Dendritic cell treated with granulocyte-macrophage colony-stimulating factor and Interleukin-4, amounts not matched to agents 40 ng/mL and 50 ng/mL, for 4 days (primary cell): Measurements from ENCODE around the gene ARMCX6.
A peak's percentile ranks its signal among the peaks of the same experiment; 100 is the strongest.
"Not testable (repeated sequence)": the region's sequence is repeated elsewhere in the genome, so short reads cannot be mapped to it uniquely, and the experiment has no call there.

Source experiments
- H3K27ac Mint-ChIP-seq: one replicate; pipeline ENCODE4 v1.8.0; 2022; ENCODE audit warnings: mild to moderate bottlenecking, mixed read lengths
- H3K27me3 Mint-ChIP-seq: one replicate; pipeline ENCODE4 v1.8.0; 2022; ENCODE audit warnings: mild to moderate bottlenecking, mixed read lengths
- H3K36me3 Mint-ChIP-seq: one replicate; pipeline ENCODE4 v1.8.0; 2022; ENCODE audit warnings: low read depth, mixed read lengths
- H3K4me1 Mint-ChIP-seq: one replicate; pipeline ENCODE4 v1.8.0; 2022; ENCODE audit warnings: low read depth, mixed read lengths
- H3K4me3 Mint-ChIP-seq: one replicate; pipeline ENCODE4 v1.8.0; 2022; ENCODE audit warnings: mild to moderate bottlenecking, moderate library complexity, mixed read lengths
- H3K9me3 Mint-ChIP-seq: one replicate; pipeline ENCODE4 v1.8.0; 2022; ENCODE audit warnings: mixed read lengths
- intact Hi-C: fragments of 100-400 bp; cut with micrococcal nuclease; formaldehyde crosslinking; loops from one replicate; pipeline ENCODE4 v1.15.0; 2022

Gene ARMCX6

GRCh38 chrX:101617211-101618191 lies at the start of gene ARMCX6:
ARMCX6 (minus strand) TSS chrX:101618000; CDS start chrX:101616620, 1,380 bp downstream.
- H3K4me1 Mint-ChIP-seq, result peaks cover 11% of the 10 kb centered on the region
- H3K9me3 Mint-ChIP-seq, result no peaks in the 10 kb centered on the region
- peak within 1 kb of the TSS; percentile 83 for H3K27ac Mint-ChIP-seq
- H3K4me3 Mint-ChIP-seq, result peak within 1 kb of the TSS; percentile 84
- intact Hi-C loops, result loop anchor here (5.0 kb wide), 1 partner anchor 200 kb away; no protein-coding TSS in a partner anchor
- H3K36me3 Mint-ChIP-seq, result peaks cover 19% of the 10 kb centered on the region
- H3K27me3 Mint-ChIP-seq, result peaks cover 2% of the 10 kb centered on the region

GRCh38 chrX:101659601-101660063 lies 41.8 kb upstream of the ARMCX6 start, which contains the start of gene ARMCX2:
ARMCX2 (minus strand) TSS chrX:101659850; CDS start chrX:101657588, 2,262 bp downstream.
- Mint-ChIP-seq H3K27me3 (peaks cover 16% of the 10 kb centered on the region), H3K4me1 (peaks cover 16% of the 10 kb centered on the region), H3K9me3 (no peaks in the 10 kb centered on the region), H3K4me3 (peak within 1 kb of the TSS; percentile 77), H3K27ac (no peak within 1 kb of the TSS), H3K36me3 (no peaks in the 10 kb centered on the region)
- intact Hi-C loops, result no loop called here

- H3K27ac Mint-ChIP-seq, result no peak overlapping the region
- intact Hi-C loops, result no loop called here
- H3K4me3 Mint-ChIP-seq, result peak overlapping the region; percentile 77
- H3K36me3 Mint-ChIP-seq, result no peaks in the 10 kb centered on the region
- H3K9me3 Mint-ChIP-seq, result no peaks in the 10 kb centered on the region
- H3K27me3 Mint-ChIP-seq, result peaks cover 16% of the 10 kb centered on the region
- H3K4me1 Mint-ChIP-seq, result peaks cover 9% of the 10 kb centered on the region
Observed at GRCh38 chrX:101658661-101659491, 41.1 kb upstream of the ARMCX6 start.

GRCh38 chrX:101657495-101657894 lies 39.7 kb upstream of the ARMCX6 start:
- Mint-ChIP-seq H3K9me3 (no peaks in the 10 kb centered on the region), H3K4me1 (peaks cover 5% of the 10 kb centered on the region), H3K27ac (no peak overlapping the region), H3K4me3 (no peak overlapping the region), H3K36me3 (no peaks in the 10 kb centered on the region), H3K27me3 (peaks cover 12% of the 10 kb centered on the region)
- intact Hi-C loops, result no loop called here

- Mint-ChIP-seq H3K27me3 (peaks cover 12% of the 10 kb centered on the region), H3K9me3 (no peaks in the 10 kb centered on the region), H3K27ac (no peak overlapping the region), H3K4me1 (peaks cover 5% of the 10 kb centered on the region), H3K36me3 (no peaks in the 10 kb centered on the region), H3K4me3 (no peak overlapping the region)
- intact Hi-C loops, result no loop called here
Observed at GRCh38 chrX:101656817-101657216, 39.0 kb upstream of the ARMCX6 start.

- H3K9me3 Mint-ChIP-seq, result no peaks in the 10 kb centered on the region
- H3K27me3 Mint-ChIP-seq, result peaks cover 10% of the 10 kb centered on the region
- peaks cover 5% of the 10 kb centered on the region for H3K4me1 Mint-ChIP-seq
- intact Hi-C loops, result no loop called here
- no peak overlapping the region for H3K27ac Mint-ChIP-seq
- H3K4me3 Mint-ChIP-seq, result no peak overlapping the region
- H3K36me3 Mint-ChIP-seq, result no peaks in the 10 kb centered on the region
Observed at GRCh38 chrX:101655534-101655933, 37.7 kb upstream of the ARMCX6 start.

- H3K9me3 Mint-ChIP-seq, H3K4me3 Mint-ChIP-seq, intact Hi-C loops, H3K4me1 Mint-ChIP-seq, H3K36me3 Mint-ChIP-seq, H3K27ac Mint-ChIP-seq, H3K27me3 Mint-ChIP-seq: not testable (repeated sequence)
Observed at GRCh38 chrX:101647716-101648115, 29.9 kb upstream of the ARMCX6 start.

GRCh38 chrX:101642093-101642492 lies 24.3 kb upstream of the ARMCX6 start:
- Mint-ChIP-seq H3K9me3 (no peaks in the 10 kb centered on the region), H3K4me3 (no peak overlapping the region), H3K4me1 (peaks cover 7% of the 10 kb centered on the region), H3K36me3 (peaks cover 6% of the 10 kb centered on the region), H3K27me3 (no peaks in the 10 kb centered on the region), H3K27ac (no peak overlapping the region)
- intact Hi-C loops, result no loop called here

- H3K4me1 Mint-ChIP-seq, result peaks cover 7% of the 10 kb centered on the region
- peaks cover 13% of the 10 kb centered on the region for H3K36me3 Mint-ChIP-seq
- H3K27me3 Mint-ChIP-seq, result no peaks in the 10 kb centered on the region
- H3K4me3 Mint-ChIP-seq, result no peak overlapping the region
- no peak overlapping the region for H3K27ac Mint-ChIP-seq
- intact Hi-C loops, result no loop called here
- H3K9me3 Mint-ChIP-seq, result no peaks in the 10 kb centered on the region
Observed at GRCh38 chrX:101639583-101639982, 21.8 kb upstream of the ARMCX6 start.

- Mint-ChIP-seq H3K4me1 (peaks cover 18% of the 10 kb centered on the region), H3K36me3 (peaks cover 36% of the 10 kb centered on the region), H3K9me3 (no peaks in the 10 kb centered on the region), H3K4me3 (no peak overlapping the region), H3K27me3 (peaks cover 2% of the 10 kb centered on the region), H3K27ac (no peak overlapping the region)
- intact Hi-C loops, result loop anchor here (5.0 kb wide), 1 partner anchor 202 kb away; no protein-coding TSS in a partner anchor
Observed at GRCh38 chrX:101619364-101619763, 1.6 kb upstream of the ARMCX6 start.

GRCh38 chrX:101605728-101606127 lies 12.1 kb downstream of the ARMCX6 start:
- intact Hi-C loops, result no loop called here
- no peak overlapping the region for H3K27ac Mint-ChIP-seq
- H3K9me3 Mint-ChIP-seq, result no peaks in the 10 kb centered on the region

GRCh38 chrX:101605146-101605545 lies 12.7 kb downstream of the ARMCX6 start:
- Mint-ChIP-seq H3K4me1 (no peaks in the 10 kb centered on the region), H3K36me3 (no peaks in the 10 kb centered on the region), H3K9me3 (no peaks in the 10 kb centered on the region), H3K27ac (no peak overlapping the region), H3K27me3 (peaks cover 3% of the 10 kb centered on the region), H3K4me3 (no peak overlapping the region)
- intact Hi-C loops, result no loop called here

More at GRCh38 chrX:101605728-101606127, 12.1 kb downstream of the ARMCX6 start:
- Mint-ChIP-seq H3K4me3 (no peak overlapping the region), H3K4me1 (no peaks in the 10 kb centered on the region), H3K27me3 (peaks cover 3% of the 10 kb centered on the region), H3K36me3 (no peaks in the 10 kb centered on the region)

GRCh38 chrX:101602077-101602476 lies 15.7 kb downstream of the ARMCX6 start:
- Mint-ChIP-seq H3K4me3 (no peak overlapping the region), H3K27me3 (peaks cover 6% of the 10 kb centered on the region), H3K9me3 (no peaks in the 10 kb centered on the region), H3K36me3 (no peaks in the 10 kb centered on the region), H3K4me1 (no peaks in the 10 kb centered on the region), H3K27ac (no peak overlapping the region)
- intact Hi-C loops, result no loop called here

GRCh38 chrX:101599592-101599991 lies 18.2 kb downstream of the ARMCX6 start:
- not testable (repeated sequence) for H3K9me3 Mint-ChIP-seq, H3K4me1 Mint-ChIP-seq, H3K4me3 Mint-ChIP-seq, H3K27ac Mint-ChIP-seq, H3K36me3 Mint-ChIP-seq
- intact Hi-C loops, result loop anchor here (5.0 kb wide), 3 partner anchors 158 to 203 kb away; no protein-coding TSS in a partner anchor
- peaks cover 10% of the 10 kb centered on the region for H3K27me3 Mint-ChIP-seq
